Limb (tissue), 2 donors: ENCODE results near the gene PNMT.
"Not testable (repeated sequence)": the region's sequence is repeated elsewhere in the genome, so short reads cannot be mapped to it uniquely, and the experiment has no call there.

ENCODE experiments used
- DNase-seq, 2 donors: peaks; one replicate each; pipeline ENCODE4 v3.0.0-alpha.2; 2016; ENCODE audit errors: extremely low spot score in 2 of 2

PNMT gene

DNA sequence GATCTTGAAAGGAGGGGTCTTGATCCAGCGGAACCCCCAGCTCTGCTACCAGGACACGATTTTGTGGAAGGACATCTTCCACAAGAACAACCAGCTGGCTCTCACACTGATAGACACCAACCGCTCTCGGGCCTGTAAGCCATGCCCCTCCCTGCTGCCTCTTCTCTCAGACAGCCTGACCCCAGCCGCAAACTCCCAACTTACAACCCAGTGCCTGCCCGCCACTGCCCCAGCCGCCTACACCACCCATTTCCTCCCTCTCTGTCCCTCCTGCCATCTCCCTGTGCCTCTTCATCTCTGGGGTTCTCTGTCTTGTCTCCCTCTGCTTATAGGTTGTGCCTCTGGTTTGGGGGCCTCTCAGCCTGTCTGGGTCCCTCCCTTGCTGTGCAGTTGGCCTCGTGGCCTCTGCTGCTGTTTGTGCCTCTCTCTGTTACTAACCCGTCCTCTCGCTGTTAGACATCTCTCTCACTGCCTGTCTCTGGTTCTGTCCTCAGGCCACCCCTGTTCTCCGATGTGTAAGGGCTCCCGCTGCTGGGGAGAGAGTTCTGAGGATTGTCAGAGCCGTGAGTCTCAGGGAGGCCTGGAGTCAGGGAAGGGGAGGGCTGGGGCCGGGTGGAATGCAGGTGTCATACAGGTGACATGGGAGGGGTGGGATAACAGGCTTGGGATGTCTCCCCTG lies 41.2 kb downstream of the PNMT start:
- DNase-seq = no peak

DNA sequence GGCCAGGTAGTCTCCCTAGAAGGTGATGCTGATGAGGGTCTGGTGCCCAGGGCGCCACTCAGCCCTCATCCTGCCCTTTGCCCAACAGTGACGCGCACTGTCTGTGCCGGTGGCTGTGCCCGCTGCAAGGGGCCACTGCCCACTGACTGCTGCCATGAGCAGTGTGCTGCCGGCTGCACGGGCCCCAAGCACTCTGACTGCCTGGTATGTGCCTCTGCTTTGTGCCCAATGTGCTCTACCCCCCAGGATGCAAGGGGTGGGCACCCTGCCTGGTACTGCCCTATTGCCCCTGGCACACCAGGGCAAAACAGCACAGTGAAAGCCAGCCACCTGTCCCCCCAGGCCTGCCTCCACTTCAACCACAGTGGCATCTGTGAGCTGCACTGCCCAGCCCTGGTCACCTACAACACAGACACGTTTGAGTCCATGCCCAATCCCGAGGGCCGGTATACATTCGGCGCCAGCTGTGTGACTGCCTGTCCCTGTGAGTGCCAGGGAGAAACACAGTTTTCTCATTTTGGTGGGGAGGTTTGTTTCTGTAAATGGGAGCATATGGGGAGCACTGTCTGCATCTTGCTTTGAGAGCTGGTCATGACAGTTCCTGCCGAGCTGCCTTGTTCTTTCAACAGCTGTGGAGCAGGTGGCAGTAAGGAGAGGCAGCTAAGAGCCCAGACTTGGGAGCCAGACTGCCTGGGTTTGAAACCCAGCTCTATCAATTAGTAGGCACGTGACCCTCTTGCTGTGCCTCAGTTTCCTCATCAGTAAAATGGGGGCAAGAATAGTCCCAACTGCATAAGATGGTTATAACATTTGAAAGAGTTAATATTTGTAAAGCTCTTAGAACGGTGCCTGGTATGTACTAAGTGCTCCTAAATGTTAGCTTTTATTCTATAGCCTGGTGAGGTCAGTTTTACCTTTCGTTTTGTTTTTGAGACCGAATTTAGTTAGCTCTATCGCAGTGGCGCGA lies 42.0 kb downstream of the PNMT start:
- no peak for DNase-seq

DNA sequence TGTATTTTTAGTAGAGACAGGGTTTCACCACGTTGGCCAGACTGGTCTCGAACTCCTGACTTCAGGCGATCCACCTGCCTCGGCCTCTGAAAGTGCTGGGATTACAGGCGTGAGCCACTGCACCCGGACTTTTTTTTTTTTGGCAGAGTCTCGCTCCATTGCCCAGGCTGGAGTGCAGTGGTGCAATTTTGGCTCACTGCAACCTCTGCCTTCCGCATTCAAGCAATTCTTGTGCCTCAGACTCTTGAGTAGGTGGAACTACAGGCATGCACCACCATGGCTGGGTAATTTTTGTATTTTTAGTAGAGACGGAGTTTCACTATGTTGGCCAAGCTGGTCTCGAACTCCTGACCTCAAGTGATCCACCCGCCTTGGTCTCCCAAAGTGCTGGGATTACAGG lies 42.8 kb downstream of the PNMT start:
- not testable (repeated sequence) for DNase-seq

DNA sequence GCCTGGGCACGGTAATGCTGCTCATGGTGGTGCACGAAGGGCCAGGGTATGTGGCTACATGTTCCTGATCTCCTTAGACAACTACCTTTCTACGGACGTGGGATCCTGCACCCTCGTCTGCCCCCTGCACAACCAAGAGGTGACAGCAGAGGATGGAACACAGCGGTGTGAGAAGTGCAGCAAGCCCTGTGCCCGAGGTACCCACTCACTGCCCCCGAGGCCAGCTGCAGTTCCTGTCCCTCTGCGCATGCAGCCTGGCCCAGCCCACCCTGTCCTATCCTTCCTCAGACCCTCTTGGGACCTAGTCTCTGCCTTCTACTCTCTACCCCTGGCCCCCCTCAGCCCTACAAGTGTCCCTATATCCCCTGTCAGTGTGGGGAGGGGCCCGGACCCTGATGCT lies 43.6 kb downstream of the PNMT start:
- DNase-seq = no peak

DNA sequence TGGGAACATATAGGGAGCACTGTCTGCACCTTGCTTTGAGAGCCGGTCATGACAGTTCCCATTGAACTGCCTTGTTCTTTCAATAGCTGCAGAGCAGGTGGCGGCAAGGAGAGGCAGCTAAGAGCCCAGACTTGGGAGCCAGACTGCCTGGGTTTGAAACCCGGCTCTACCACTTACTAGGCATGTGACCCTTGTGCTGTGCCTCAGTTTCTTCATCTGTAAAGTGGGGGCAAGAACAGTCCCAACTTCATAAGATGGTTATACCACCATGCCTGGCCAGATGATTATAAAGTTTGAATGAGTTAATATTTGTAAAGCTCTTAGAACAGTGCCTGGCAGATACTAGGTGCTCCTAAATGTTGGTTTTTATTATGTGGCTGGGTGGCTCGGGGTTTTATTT lies 46.0 kb downstream of the PNMT start:
- no peak for DNase-seq

DNA sequence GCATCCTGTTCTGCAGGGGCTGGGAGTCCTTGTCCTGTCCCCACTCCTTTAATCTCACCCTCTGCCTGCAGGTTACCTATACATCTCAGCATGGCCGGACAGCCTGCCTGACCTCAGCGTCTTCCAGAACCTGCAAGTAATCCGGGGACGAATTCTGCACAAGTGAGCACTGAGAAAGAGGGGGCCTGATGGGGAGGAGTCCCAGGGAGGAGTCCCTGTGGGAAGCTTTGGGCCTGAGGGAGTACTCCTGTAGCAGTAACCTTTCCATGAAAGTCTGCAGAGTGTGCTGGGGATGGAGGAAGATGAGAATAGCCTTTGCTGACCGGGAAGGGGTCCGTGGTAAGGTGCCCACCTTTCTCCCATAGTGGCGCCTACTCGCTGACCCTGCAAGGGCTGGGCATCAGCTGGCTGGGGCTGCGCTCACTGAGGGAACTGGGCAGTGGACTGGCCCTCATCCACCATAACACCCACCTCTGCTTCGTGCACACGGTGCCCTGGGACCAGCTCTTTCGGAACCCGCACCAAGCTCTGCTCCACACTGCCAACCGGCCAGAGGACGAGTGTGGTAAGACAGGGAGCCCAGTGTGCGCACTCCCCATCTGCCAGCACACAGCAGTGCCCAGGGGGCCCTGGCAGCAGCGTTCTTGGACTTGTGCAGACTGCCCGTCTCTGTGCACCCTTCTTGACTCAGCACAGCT lies 47.3 kb downstream of the PNMT start:
- no peak for DNase-seq

DNA sequence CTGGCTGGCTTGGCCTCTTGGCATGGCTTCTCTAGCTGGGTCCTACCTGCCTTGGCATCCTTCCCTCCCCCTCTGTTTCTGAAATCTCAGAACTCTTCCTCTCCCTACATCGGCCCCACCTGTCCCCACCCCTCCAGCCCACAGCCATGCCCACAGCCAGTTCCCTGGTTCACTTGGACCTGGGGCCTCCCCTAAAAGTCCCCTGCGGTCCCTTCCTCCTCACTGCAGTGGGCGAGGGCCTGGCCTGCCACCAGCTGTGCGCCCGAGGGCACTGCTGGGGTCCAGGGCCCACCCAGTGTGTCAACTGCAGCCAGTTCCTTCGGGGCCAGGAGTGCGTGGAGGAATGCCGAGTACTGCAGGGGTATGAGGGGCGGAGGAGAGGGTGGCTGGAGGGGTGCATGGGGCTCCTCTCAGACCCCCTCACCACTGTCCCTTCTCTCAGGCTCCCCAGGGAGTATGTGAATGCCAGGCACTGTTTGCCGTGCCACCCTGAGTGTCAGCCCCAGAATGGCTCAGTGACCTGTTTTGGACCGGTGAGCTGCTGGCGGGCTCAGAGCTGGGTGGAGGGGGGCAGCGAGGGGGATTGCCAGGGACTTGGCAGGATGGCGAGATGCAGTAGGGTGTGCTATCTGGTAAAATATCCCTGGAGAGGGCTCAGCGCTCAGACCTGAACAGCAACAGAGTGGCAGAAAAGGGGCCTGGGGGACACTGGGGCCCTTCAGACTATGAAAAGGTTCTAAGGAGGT lies 48.0 kb downstream of the PNMT start:
- DNase-seq = no peak

DNA sequence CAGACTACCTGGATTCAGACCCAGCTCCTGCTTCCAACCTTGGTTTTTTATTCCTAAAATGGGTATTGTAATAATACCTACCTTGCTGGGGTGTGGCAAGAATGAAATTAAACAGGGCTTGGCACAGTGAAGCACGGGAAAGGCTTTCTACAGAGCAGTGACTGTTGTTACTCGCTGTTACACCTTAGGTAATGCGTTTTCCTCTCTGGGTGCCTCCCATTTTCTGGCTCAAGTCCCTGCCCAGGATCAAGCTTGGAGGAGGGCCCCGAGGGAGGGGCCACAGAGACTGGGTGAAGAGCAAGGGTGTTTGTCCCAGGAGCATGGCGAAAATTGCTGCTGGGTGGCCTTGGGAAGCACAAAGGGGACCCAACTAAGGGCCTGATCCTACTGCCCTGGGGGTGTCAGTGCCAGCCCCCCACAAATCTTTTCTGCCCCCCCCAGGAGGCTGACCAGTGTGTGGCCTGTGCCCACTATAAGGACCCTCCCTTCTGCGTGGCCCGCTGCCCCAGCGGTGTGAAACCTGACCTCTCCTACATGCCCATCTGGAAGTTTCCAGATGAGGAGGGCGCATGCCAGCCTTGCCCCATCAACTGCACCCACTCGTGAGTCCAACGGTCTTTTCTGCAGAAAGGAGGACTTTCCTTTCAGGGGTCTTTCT lies 48.8 kb downstream of the PNMT start:
- DNase-seq = no peak

DNA sequence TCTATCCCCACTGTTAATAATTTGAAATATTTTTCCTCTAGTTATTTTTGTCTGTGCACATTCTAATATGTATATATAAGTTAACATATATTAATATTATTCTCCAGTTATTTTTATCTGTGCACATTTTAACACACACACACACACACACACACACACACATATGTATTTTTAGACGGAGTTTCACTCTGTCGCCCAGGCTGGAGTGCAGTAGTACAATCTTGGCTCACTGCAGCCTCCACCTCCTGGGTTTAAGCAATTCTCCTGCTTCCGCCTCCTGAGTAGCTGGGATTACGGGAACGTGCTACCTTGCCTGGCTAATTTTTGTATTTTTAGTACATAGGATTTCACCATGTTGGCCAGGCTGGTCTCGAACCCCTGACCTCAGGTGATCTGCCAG lies 49.4 kb downstream of the PNMT start:
- no peak for DNase-seq

DNA sequence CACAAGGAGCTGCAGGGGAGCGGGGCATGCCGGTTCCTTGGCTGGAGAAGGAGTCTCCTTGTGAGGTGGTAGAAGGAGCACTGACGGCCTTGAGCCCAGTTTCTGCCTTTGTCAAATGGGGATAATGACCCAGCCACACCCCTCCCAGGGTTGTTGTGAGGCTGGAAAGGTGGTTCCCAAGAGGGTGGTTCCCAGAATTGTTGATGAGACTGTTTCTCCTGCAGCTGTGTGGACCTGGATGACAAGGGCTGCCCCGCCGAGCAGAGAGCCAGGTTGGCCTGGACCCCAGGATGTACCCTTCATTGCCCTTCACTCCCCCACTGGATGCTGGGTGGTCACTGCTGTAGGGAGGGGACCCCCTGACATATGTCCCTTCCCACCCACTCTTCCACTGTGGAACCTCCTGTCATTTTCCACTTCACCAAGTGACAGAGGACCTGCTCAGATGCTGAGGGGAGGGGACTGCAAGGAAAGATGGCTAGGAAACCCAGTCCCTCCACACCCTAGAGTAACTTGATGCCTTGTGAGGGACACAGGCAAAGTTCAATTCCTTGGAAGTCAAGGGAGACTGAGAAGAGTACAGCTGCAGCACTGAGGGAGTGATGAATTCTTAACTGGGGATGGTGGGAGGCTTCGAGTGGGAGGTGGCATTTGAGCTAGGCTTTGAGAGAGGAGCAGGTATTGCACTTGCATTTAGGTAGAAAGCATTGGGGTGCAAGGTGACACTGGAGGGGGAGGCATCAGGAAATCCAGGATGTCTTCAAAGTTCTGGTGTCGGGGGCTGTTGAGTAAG lies 51.5 kb downstream of the PNMT start:
- no peak for DNase-seq
